IMR-90 (cell line): ENCODE measurements around the gene KLC1. TPM values are rescaled to one million over a fixed set of nuclear protein-coding genes. Genes with fewer than 3 reads are reported as not detected.

ENCODE experiments used
- ATAC-seq: fragments of 200-7000 bp; cut with Tn5 transposase; 2 replicates; pipeline ENCODE4 v1.9.1; 2020; ENCODE audit warnings: low read depth, mild to moderate bottlenecking, moderate library complexity
- BruUV-seq: library from RNA; stranded (reverse); fragments of 400-500 nt; replicated peaks from 2 replicates; lab custom pipeline; 2021; lab: Mats Ljungman, UMichigan
- CTCF ChIA-PET: fragments of 300-600 bp; formaldehyde crosslinking; extraction: SDS; loops from one replicate; lab custom pipeline; 2021; ENCODE audit warnings: antibody characterized with exemption; lab: Yijun Ruan, JAX
- POLR2A ChIA-PET: fragments of 300-600 bp; sonication (Branson Sonifier 250); formaldehyde crosslinking; loops from one replicate; lab custom pipeline; 2022; ENCODE audit warnings: antibody characterized with exemption; ENCODE audit not compliant: unreplicated experiment; lab: Charles Lee
- DNase-seq: peaks from one replicate; pipeline ENCODE4 v3.0.0; 2013
- H2AFZ ChIP-seq: replicated peaks from 2 replicates; pipeline ENCODE3; 2013; ENCODE audit warnings: low read length, mild to moderate bottlenecking; ENCODE audit not compliant: poor library complexity
- H2AK5ac ChIP-seq: 2 replicates; pipeline ENCODE4 v1.6.1; 2013; ENCODE audit warnings: low read depth, low read length, inconsistent platforms
- H2AK9ac ChIP-seq: replicated peaks from 2 replicates; pipeline ENCODE3; 2013; ENCODE audit warnings: mild to moderate bottlenecking, low read depth, low read length, moderate library complexity; ENCODE audit not compliant: poor library complexity
- H2BK120ac ChIP-seq: 2 replicates; pipeline ENCODE4 v1.6.1; 2013; ENCODE audit warnings: low read depth, low read length, inconsistent platforms
- H2BK15ac ChIP-seq: 3 replicates; pipeline ENCODE4 v1.6.1; 2013; ENCODE audit warnings: low read depth, low read length, inconsistent platforms
- H2BK20ac ChIP-seq: 2 replicates; pipeline ENCODE4 v1.6.1; 2013; ENCODE audit warnings: low read depth, mild to moderate bottlenecking, inconsistent platforms, low read length, moderate library complexity
- H2BK5ac ChIP-seq: 2 replicates; pipeline ENCODE4 v1.6.1; 2013; ENCODE audit warnings: mild to moderate bottlenecking, low read depth, low read length, inconsistent platforms; ENCODE audit not compliant: poor library complexity, severe bottlenecking
- H3K14ac ChIP-seq: replicated peaks from 2 replicates; pipeline ENCODE4 v1.6.1; 2013; ENCODE audit warnings: low read depth, low read length, inconsistent platforms
- H3K18ac ChIP-seq: 2 replicates; pipeline ENCODE4 v1.6.1; 2013; ENCODE audit warnings: low read depth, low read length, control low read depth
- H3K23ac ChIP-seq: 2 replicates; pipeline ENCODE4 v1.6.1; 2013; ENCODE audit warnings: low read depth, low read length, inconsistent platforms
- H3K27ac ChIP-seq: 2 replicates; pipeline ENCODE4 v1.5.1; 2013; ENCODE audit warnings: mild to moderate bottlenecking, control low read depth, low read length; ENCODE audit not compliant: insufficient read depth
- H3K27me3 ChIP-seq: 2 replicates; pipeline ENCODE4 v1.6.1; 2013; ENCODE audit warnings: low read length; ENCODE audit not compliant: control insufficient read depth, insufficient read depth
- H3K36me3 ChIP-seq: 2 replicates; pipeline ENCODE4 v1.6.1; 2013; ENCODE audit warnings: low read length, mixed read lengths; ENCODE audit not compliant: control insufficient read depth, insufficient read depth
- H3K4ac ChIP-seq: 2 replicates; pipeline ENCODE4 v1.6.1; 2013; ENCODE audit warnings: low read depth, low read length, inconsistent platforms
- H3K4me1 ChIP-seq: 2 replicates; pipeline ENCODE4 v1.6.1; 2013; ENCODE audit warnings: low read length, mixed read lengths; ENCODE audit not compliant: control insufficient read depth, insufficient read depth
- H3K4me2 ChIP-seq: 2 replicates; pipeline ENCODE4 v1.6.1; 2013; ENCODE audit warnings: low read depth, mild to moderate bottlenecking, control low read depth, low read length, moderate library complexity
- H3K4me3 ChIP-seq: 2 replicates; pipeline ENCODE4 v1.5.1; 2013; ENCODE audit warnings: low read depth, mild to moderate bottlenecking, control low read depth, low read length, moderate library complexity; ENCODE audit not compliant: insufficient read depth
- H3K56ac ChIP-seq: 2 replicates; pipeline ENCODE4 v1.6.1; 2013; ENCODE audit warnings: low read length, inconsistent platforms; ENCODE audit not compliant: insufficient read depth; ENCODE audit errors: extremely low read depth
- H3K79me1 ChIP-seq, 2 experiments: 2 replicates each; pipeline ENCODE4 v1.6.1; 2013; ENCODE audit warnings: low read length in 2 of 2, inconsistent platforms in 1 of 2, low read depth in 1 of 2
- H3K9ac ChIP-seq: 2 replicates; pipeline ENCODE4 v1.6.1; 2013; ENCODE audit warnings: low read depth, low read length, control low read depth
- H3K9me1 ChIP-seq: 2 replicates; pipeline ENCODE4 v1.6.1; 2013; ENCODE audit warnings: low read length, inconsistent platforms; ENCODE audit not compliant: insufficient read depth
- H3K9me3 ChIP-seq: 2 replicates; pipeline ENCODE4 v1.6.1; 2013; ENCODE audit warnings: low read length; ENCODE audit not compliant: control insufficient read depth, insufficient read depth
- H4K20me1 ChIP-seq: 2 replicates; pipeline ENCODE4 v1.6.1; 2013; ENCODE audit warnings: low read length, inconsistent platforms; ENCODE audit not compliant: insufficient read depth
- H4K5ac ChIP-seq: 2 replicates; pipeline ENCODE4 v1.6.1; 2013; ENCODE audit warnings: mild to moderate bottlenecking, low read depth, low read length, control low read depth
- H4K8ac ChIP-seq, 2 experiments: 2 replicates each; pipeline ENCODE4 v1.6.1; 2013; ENCODE audit warnings: low read depth in 2 of 2, low read length in 2 of 2, control low read depth in 1 of 2, inconsistent platforms in 1 of 2
- H4K91ac ChIP-seq: 2 replicates; pipeline ENCODE4 v1.6.1; 2013; ENCODE audit warnings: low read depth, low read length, inconsistent platforms; ENCODE audit not compliant: insufficient read depth
- BHLHE40 ChIP-seq: fragments of 150-350 bp; IDR thresholded peaks from 2 replicates; pipeline ENCODE4 v1.6.1; 2016; ENCODE audit warnings: mild to moderate bottlenecking, low read depth, low read length
- CEBPB ChIP-seq: IDR thresholded peaks from 2 replicates; pipeline ENCODE4 v1.6.1; 2012; ENCODE audit warnings: low read depth, low read length, improper control_type of control experiment
- CHD1 ChIP-seq: IDR thresholded peaks from 2 replicates; pipeline ENCODE4 v1.6.1; 2012; ENCODE audit warnings: low read depth, low read length, improper control_type of control experiment
- CTCF ChIP-seq: conservative IDR thresholded peaks from 2 replicates; pipeline ENCODE4 v1.5.1; 2012; ENCODE audit warnings: mild to moderate bottlenecking, low read depth, low read length, improper control_type of control experiment
- FOS ChIP-seq: fragments of 150-350 bp; IDR thresholded peaks from 2 replicates; pipeline ENCODE4 v1.6.1; 2016; ENCODE audit warnings: low read depth, low read length
- MAZ ChIP-seq: IDR thresholded peaks from 2 replicates; pipeline ENCODE4 v1.6.1; 2012; ENCODE audit warnings: low read depth, mild to moderate bottlenecking, low read length, improper control_type of control experiment, moderate library complexity, borderline replicate concordance
- MXI1 ChIP-seq: IDR thresholded peaks from 2 replicates; pipeline ENCODE4 v1.6.1; 2012; ENCODE audit warnings: low read depth, mild to moderate bottlenecking, low read length, moderate library complexity, borderline replicate concordance
- NFE2L2 ChIP-seq: fragments of 150-350 bp; IDR thresholded peaks from 2 replicates; pipeline ENCODE4 v1.6.1; 2016; ENCODE audit warnings: low read depth, mild to moderate bottlenecking, low read length
- POLR2A ChIP-seq: IDR thresholded peaks from 2 replicates; pipeline ENCODE4 v1.6.1; 2012; ENCODE audit warnings: mild to moderate bottlenecking, low read depth, low read length
- RAD21 ChIP-seq: IDR thresholded peaks from 2 replicates; pipeline ENCODE4 v1.6.1; 2012; ENCODE audit warnings: low read length, improper control_type of control experiment
- RFX5 ChIP-seq: IDR thresholded peaks from 2 replicates; pipeline ENCODE4 v1.8.0; 2012; ENCODE audit warnings: low read depth, mild to moderate bottlenecking, low read length, moderate library complexity
- SMC3 ChIP-seq: fragments of 150-350 bp; IDR thresholded peaks from 2 replicates; pipeline ENCODE4 v1.6.1; 2016; ENCODE audit warnings: low read depth, mild to moderate bottlenecking, antibody characterized with exemption, low read length, moderate library complexity
- USF2 ChIP-seq: fragments of 150-350 bp; IDR thresholded peaks from 2 replicates; pipeline ENCODE4 v1.6.1; 2017; ENCODE audit warnings: mild to moderate bottlenecking, antibody characterized with exemption, low read length, low read depth
- WGBS, 2 experiments: methylation state at CpG; one replicate each; pipeline versions ENCODE4 v1.1.5 to v1.1.7; 2013; ENCODE audit warnings: missing lambda C conversion rate in 2 of 2; ENCODE audit not compliant: insufficient read length in 1 of 2; ENCODE audit errors: extremely low coverage in 2 of 2; 5-methylcytosine and 5-hydroxymethylcytosine counted together
- dilution Hi-C: fragments of 300-500 bp; cut with HindIII; formaldehyde crosslinking; loops from one replicate; pipeline ENCODE4 v1.14.3; 2018; ENCODE audit warnings: low sequenced_read_pairs; ENCODE audit not compliant: unreplicated experiment
- in situ Hi-C: fragments of 300-500 bp; cut with MboI; formaldehyde crosslinking; loops from 3 replicates; pipeline ENCODE4 v1.14.3; 2019; ENCODE audit warnings: low sequenced_read_pairs, inconsistent platforms, mixed read lengths
- intact Hi-C: fragments of 100-400 bp; cut with micrococcal nuclease; formaldehyde crosslinking; loops from 2 replicates; pipeline ENCODE4 v1.10.0; 2022
- polyA plus RNA-seq, 3 experiments: library from polyadenylated mRNA; depleted of rRNA; stranded (reverse); fragments of >200 nt; gene quantifications; 2 replicates each; pipeline ENCODE4 v1.2.3, GENCODE V29; 2012; ENCODE audit warnings: low replicate concordance in 1 of 3
- total RNA-seq: library from RNA; depleted of rRNA; stranded (reverse); fragments of >200 nt; gene quantifications from 2 replicates; pipeline ENCODE4 v1.2.3, GENCODE V29; 2012

The KLC1 gene
- total and polyA plus RNA-seq, 2 of the 4 experiments (the other 2 are of a cell fraction): 101 to 157 TPM

- TF ChIP-seq CEBPB (no peak), BHLHE40 (no peak)
Measured at GRCh38 chr14:103625356-103626095, 3.5 kb upstream of the KLC1 start (continued).

- 100% methylated on average over 2 of the region's 5 CpGs; no CpG with 5 or more reads in 1 of the 2 experiments for WGBS, 2 experiments
- Histone ChIP-seq H3K79me1 (peaks cover 0 to 22% of the 10 kb centered on the region in 2 experiments; a peak in 2 of 4 replicates), H2BK15ac (no peak overlapping the region), H3K9ac (no peak overlapping the region), H3K18ac (no peak overlapping the region), H4K20me1 (peaks cover 13% of the 10 kb centered on the region), H2AFZ (no peak overlapping the region), H3K23ac (no peak overlapping the region), H2BK120ac (no peak overlapping the region), H3K56ac (no peak overlapping the region), H2BK20ac (no peak overlapping the region), H3K4me1 (peaks cover 15% of the 10 kb centered on the region), H3K14ac (no peak overlapping the region), H2AK9ac (no peak overlapping the region), H4K8ac (no peak overlapping the region), H3K27me3 (no peaks in the 10 kb centered on the region), H4K5ac (no peak overlapping the region), H4K91ac (no peak overlapping the region; the same call in 1 of the 2 replicates), H3K36me3 (no peaks in the 10 kb centered on the region), H3K4me2 (no peak overlapping the region), H2AK5ac (peak overlapping the region; percentile 17; the same call in 1 of the 2 replicates), H3K4me3 (no peak overlapping the region), H3K9me1 (peaks cover 13% of the 10 kb centered on the region), H3K4ac (0 out of 2 replicates have a peak overlapping the region, but pooled peaks have one; percentile 31), H3K9me3 (no peaks in the 10 kb centered on the region), H3K27ac (no peak overlapping the region), H2BK5ac (no peak overlapping the region)
- ChIA-PET CTCF (no interaction called here), POLR2A (no interaction called here)
- intact Hi-C loops (no loop called here), in situ Hi-C loops (no loop called here), dilution Hi-C loops (no loop called here)
- DNase-seq: no peak
- no peak for ATAC-seq
- no TSS peak for BruUV-seq
- TF ChIP-seq RAD21 (no peak), CTCF (no peak), MXI1 (no peak), SMC3 (no peak), FOS (no peak), POLR2A (no peak), BHLHE40 (no peak), USF2 (no peak), NFE2L2 (no peak), CEBPB (no peak), MAZ (no peak), RFX5 (no peak), CHD1 (no peak)
Measured at GRCh38 chr14:103626146-103626850, 2.7 kb upstream of the KLC1 start.
